Fibroblast of pulmonary artery (primary cell): ENCODE data around the gene PHACTR2.

Source experiments
- DNase-seq: peaks from one replicate; pipeline ENCODE4 v3.0.0-alpha.2; 2010; ENCODE audit warnings: low read depth
- H3K4me3 ChIP-seq: replicated peaks from 2 replicates; pipeline ENCODE4 v1.5.1; 2011; ENCODE audit warnings: low read depth, mild to moderate bottlenecking, control low read depth, low read length, moderate library complexity
- TF ChIP-seq, protein P1 (sequence below): IDR thresholded peaks from 2 replicates; pipeline ENCODE4 v1.5.1; 2011; ENCODE audit warnings: mild to moderate bottlenecking, control low read depth, low read length, inconsistent platforms; ENCODE audit errors: missing control alignments

The PHACTR2 gene

DNA sequence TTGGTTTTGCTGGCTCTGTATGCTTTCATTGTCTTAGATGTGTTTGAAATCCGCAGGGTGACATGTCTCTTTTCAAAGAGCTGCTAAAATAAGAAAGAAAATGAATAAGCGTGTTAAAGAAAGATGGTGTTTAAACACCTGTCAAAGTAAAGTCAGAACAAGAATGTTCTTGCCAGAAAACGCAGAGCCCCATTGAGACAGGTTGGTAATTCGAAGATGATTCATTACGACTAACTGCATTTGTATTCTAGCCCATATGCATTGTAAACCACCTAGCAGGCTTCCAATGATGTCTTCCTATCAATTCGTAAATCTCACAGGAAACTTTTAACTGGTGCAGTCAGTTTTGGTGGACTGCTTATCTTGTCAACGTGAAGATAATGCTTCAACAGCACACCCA is 16.8 kb downstream of the PHACTR2 start:
- no peak overlapping the region for H3K4me3 ChIP-seq
- TF ChIP-seq, protein P1, sequence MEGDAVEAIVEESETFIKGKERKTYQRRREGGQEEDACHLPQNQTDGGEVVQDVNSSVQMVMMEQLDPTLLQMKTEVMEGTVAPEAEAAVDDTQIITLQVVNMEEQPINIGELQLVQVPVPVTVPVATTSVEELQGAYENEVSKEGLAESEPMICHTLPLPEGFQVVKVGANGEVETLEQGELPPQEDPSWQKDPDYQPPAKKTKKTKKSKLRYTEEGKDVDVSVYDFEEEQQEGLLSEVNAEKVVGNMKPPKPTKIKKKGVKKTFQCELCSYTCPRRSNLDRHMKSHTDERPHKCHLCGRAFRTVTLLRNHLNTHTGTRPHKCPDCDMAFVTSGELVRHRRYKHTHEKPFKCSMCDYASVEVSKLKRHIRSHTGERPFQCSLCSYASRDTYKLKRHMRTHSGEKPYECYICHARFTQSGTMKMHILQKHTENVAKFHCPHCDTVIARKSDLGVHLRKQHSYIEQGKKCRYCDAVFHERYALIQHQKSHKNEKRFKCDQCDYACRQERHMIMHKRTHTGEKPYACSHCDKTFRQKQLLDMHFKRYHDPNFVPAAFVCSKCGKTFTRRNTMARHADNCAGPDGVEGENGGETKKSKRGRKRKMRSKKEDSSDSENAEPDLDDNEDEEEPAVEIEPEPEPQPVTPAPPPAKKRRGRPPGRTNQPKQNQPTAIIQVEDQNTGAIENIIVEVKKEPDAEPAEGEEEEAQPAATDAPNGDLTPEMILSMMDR = no peak
- no peak for DNase-seq

DNA sequence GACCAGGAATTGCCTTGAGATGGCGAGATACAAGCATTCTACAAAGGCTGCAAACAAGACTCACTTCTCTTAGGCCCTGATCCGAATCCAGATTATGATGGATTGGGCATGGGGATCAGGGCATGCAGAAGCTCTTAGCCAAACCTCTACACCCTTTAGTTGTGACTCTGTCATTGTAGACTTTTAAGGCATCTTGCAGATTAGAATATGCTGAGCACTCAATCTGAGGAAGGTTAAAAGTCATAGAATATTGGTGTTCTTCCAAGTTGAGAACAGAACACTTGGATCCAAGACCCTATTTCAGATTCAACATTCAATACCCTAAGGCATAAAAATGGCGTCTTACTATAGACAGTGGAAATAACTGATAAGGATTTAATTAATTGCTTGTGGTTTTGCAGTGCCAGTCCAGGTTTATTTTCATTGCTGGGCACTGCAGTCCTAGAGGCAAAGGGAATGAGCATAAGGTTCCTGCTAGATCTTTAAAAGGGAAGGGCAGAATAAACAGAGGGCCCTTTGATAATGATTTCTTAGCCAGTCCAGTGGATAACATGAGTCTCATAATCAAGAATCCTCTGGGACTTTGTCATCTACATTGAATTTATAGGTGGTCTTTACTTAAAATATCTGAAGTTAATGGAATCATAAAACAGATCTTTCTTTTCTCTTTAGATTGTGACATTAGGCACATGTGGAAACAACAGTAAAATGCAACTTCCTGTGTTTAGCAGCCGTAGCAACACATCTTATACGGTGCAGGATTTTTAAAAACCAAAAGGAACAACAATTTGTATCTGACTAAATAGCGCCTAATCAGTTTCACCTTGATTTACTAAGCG is 17.6 kb downstream of the PHACTR2 start:
- no peak for DNase-seq
- TF ChIP-seq, protein P1 = no peak
- H3K4me3 ChIP-seq = no peak overlapping the region

DNA sequence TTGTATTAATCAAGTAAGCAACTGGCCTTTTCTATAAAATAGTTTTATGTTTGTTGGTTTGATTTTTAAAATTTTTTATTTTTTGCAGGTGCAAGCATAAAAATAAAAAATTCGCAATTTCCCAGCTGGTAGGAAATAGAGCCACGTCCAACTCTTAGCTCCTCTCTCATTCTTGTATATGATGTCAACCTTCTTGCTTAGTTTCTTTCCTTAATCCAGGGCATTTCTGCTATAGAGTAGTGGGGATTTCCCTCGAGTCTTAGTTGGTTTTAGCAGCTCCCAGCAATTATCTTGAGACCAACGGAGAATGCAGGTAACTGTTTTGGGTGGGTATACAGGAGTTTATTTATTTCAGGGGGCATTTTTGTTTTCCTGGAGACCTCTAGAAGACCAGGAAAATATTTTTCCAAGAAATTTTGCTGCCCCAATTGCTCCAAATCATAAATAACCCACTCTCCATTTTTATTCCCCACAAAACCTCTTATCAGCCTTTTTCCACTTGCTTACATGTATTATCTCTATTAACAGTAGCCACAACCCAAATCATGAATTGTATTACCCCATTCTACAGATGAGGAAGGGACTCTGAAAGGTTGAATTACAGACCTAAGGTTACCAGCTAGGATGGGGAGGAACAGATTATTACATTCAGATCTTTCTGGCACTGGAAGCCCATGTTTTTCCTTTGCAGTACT is 18.4 kb downstream of the PHACTR2 start:
- H3K4me3 ChIP-seq = no peak overlapping the region
- TF ChIP-seq, protein P1 = no peak
- no peak for DNase-seq

DNA sequence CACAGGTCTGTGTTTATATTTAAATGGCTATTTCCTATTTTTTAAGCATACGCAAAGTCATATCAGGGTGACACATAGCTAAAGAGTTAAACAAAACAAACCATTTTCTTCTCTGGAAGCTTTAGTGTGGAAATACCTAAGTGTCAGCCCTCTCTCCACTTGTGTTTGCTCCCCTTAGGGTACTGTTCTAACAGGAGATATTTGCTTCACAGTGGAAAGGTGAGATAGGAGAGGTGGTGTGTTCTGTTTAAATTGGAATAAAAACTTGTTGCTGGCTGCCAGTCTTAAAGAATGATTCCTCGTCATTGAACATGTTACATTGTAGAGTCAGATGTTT is 18.9 kb downstream of the PHACTR2 start:
- no peak overlapping the region for H3K4me3 ChIP-seq
- no peak for DNase-seq
- TF ChIP-seq, protein P1 = no peak

DNA sequence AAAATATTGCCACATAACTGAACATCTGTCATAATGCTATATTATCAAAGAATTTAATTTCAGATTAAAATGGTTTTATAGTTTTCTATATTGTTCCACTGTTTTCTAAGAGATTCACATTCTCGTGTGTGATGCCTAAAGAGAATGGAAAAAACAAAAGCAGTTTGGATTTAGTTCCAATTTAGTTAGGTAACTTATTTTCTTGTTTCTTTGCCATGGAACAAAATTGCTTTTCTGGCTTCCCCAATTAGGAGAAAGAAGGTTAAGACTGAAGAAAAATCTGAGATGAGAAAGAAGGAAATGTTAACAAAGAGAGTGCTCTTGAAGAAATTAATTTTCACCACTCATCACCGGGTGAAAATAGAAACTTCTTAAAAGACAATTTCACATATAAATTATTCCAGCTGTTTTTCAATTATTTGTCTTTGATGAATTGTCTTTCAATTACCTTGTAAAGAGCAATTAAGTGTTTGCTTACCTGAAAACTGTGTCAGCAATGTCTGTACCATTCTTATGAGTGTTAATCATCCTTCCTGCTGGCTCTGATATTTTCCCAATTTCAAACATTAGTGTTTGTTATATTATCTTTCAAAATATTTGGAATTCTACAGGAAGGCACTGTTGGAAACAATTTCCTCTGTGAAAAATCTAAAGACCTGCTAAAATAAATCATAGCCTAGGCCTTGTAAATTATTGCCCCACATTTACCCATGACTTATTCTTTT is 19.5 kb downstream of the PHACTR2 start:
- H3K4me3 ChIP-seq = no peak overlapping the region
- TF ChIP-seq, protein P1 = no peak
- no peak for DNase-seq

DNA sequence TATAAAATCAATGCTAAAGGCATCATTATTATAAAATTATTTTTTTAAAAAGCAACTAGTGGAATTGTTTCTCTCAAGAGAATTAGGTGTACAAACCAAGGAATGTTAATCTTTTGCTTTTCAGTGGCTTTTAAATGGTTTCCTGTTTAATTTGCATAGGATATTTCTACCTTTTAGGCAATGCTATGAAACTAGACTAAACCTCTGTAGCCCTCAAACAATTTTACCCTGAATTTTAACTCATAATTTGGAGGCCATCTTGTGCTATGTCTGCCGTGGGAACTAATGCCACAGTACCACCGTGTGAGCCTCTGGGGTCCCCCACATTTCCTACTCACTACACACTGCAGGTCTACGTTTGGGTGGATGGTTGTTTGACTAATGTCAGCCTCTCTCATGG is 20.6 kb downstream of the PHACTR2 start:
- no peak overlapping the region for H3K4me3 ChIP-seq
- no peak for DNase-seq
- TF ChIP-seq, protein P1 = no peak
